A549 (cell line): Measurements from ENCODE around the gene IQGAP2. TPM values are rescaled to one million over a fixed set of nuclear protein-coding genes. Genes with fewer than 3 reads are reported as not detected.

Experiments
- ATAC-seq, 2 experiments: fragments of 200-7000 bp in 1 of 2; fragments of >200 bp in 1 of 2; cut with Nextera tagmentation in 1 of 2; cut with Tn5 transposase in 1 of 2; 3 replicates each; pipeline versions ENCODE4 v1.8.0 to v1.9.1; 2018 to 2020; ENCODE audit warnings: mild to moderate bottlenecking in 1 of 2, moderate library complexity in 1 of 2
- CTCF ChIA-PET: fragments of 300-600 bp; sonication (Branson Sonifier 250); formaldehyde crosslinking; extraction: SDS; loops from one replicate; lab custom pipeline; 2021; ENCODE audit warnings: antibody characterized with exemption, inconsistent platforms; lab: Yijun Ruan, JAX
- POLR2A ChIA-PET: fragments of 350-600 bp; formaldehyde crosslinking; extraction: SDS; loops from one replicate; lab custom pipeline; 2021; ENCODE audit warnings: antibody characterized with exemption, inconsistent platforms; lab: Yijun Ruan, JAX
- DNase-seq, 2 experiments: peaks; one replicate each; pipeline versions ENCODE4 v3.0.0 to v3.0.0-alpha.2; 2011 to 2016; ENCODE audit warnings: low read depth in 1 of 2, low spot score in 1 of 2
- FAIRE-seq: peaks from 2 replicates; lab custom pipeline; 2011; peaks lifted over from hg19 to GRCh38; lab: Jason Lieb, UNC
- H3K27ac ChIP-seq, 2 experiments: fragments of >200 bp; sonication (Bioruptor Twin); formaldehyde crosslinking; 3 replicates each; pipeline ENCODE4 v1.5.1; 2016 to 2017
- H3K4me1 ChIP-seq: fragments of >200 bp; sonication (Bioruptor Twin); formaldehyde crosslinking; 3 replicates; pipeline ENCODE4 v1.6.1; 2016
- H3K4me2 ChIP-seq: fragments of >200 bp; sonication (Bioruptor Twin); formaldehyde crosslinking; 3 replicates; pipeline ENCODE4 v1.6.1; 2016
- H3K4me3 ChIP-seq: fragments of >200 bp; sonication (Bioruptor Twin); formaldehyde crosslinking; 3 replicates; pipeline ENCODE4 v1.5.1; 2016
- H3K9me3 ChIP-seq: fragments of >200 bp; sonication (Bioruptor Twin); formaldehyde crosslinking; 3 replicates; pipeline ENCODE4 v1.6.1; 2016
- CBX8 ChIP-seq: fragments of 200-600 bp; sonication (generic); IDR thresholded peaks from 2 replicates; pipeline ENCODE4 v1.6.1; 2016
- CHD4 ChIP-seq: fragments of 200-600 bp; sonication (generic); IDR thresholded peaks from 2 replicates; pipeline ENCODE4 v1.6.1; 2016; ENCODE audit warnings: antibody characterized with exemption, mild to moderate bottlenecking, borderline replicate concordance
- FOXS1 ChIP-seq: fragments of 250-450 bp; sonication (Bioruptor Pico); IDR thresholded peaks from 2 replicates; pipeline ENCODE4 v1.5.0; 2020; ENCODE audit warnings: mild to moderate bottlenecking, moderate library complexity
- GATA3 ChIP-seq: IDR thresholded peaks from 2 replicates; pipeline ENCODE4 v1.6.1; 2012; ENCODE audit warnings: borderline replicate concordance
- HEYL ChIP-seq: fragments of 250-450 bp; sonication (Bioruptor Pico); IDR thresholded peaks from 2 replicates; pipeline ENCODE4 v1.8.0; 2021; ENCODE audit warnings: mild to moderate bottlenecking, moderate library complexity
- HOXA7 ChIP-seq: fragments of 250-450 bp; sonication (Bioruptor Pico); IDR thresholded peaks from 2 replicates; pipeline ENCODE4 v1.5.0; 2020; ENCODE audit warnings: mild to moderate bottlenecking, moderate library complexity
- JUNB ChIP-seq: fragments of >200 bp; sonication (Bioruptor Twin); formaldehyde crosslinking; IDR thresholded peaks from 2 replicates; pipeline ENCODE4 v1.6.1; 2016
- KDM1A ChIP-seq: fragments of 200-600 bp; sonication (generic); IDR thresholded peaks from 2 replicates; pipeline ENCODE4 v1.6.1; 2016; ENCODE audit warnings: low read depth, mild to moderate bottlenecking
- KDM5A ChIP-seq: fragments of 200-600 bp; sonication (generic); IDR thresholded peaks from 2 replicates; pipeline ENCODE4 v1.6.1; 2016; ENCODE audit warnings: antibody characterized with exemption, mild to moderate bottlenecking
- MYC ChIP-seq: IDR thresholded peaks from 2 replicates; pipeline ENCODE4 v1.6.1; 2012; ENCODE audit warnings: mild to moderate bottlenecking, inconsistent platforms, low read length, improper control_type of control experiment, borderline replicate concordance
- POLR2AphosphoS2 ChIP-seq: conservative IDR thresholded peaks from 2 replicates; pipeline ENCODE4 v1.6.1; 2012; ENCODE audit warnings: low read length, improper control_type of control experiment, inconsistent platforms
- SREBF2 ChIP-seq: fragments of 450-650 bp; IDR thresholded peaks from 2 replicates; pipeline ENCODE4 v1.6.1; 2014; ENCODE audit warnings: mild to moderate bottlenecking, moderate library complexity
- ZSCAN20 ChIP-seq: fragments of 250-450 bp; sonication (Bioruptor Pico); IDR thresholded peaks from 2 replicates; pipeline ENCODE4 v1.8.0; 2022; ENCODE audit warnings: mild to moderate bottlenecking, moderate library complexity
- WGBS: methylation state at CpG from one replicate; pipeline ENCODE4 v1.1.6; 2017; ENCODE audit errors: missing lambda C conversion rate; 5-methylcytosine and 5-hydroxymethylcytosine counted together
- polyA plus RNA-seq, 4 experiments: library from polyadenylated mRNA; depleted of rRNA in 3 of 4; stranded (reverse); fragments of >200 nt; fragmentation: RNase III in 1 of 4; extraction: RNeasy Plus Mini Kit Qiagen cat#74134 plus additional on column Dnase treatment in 1 of 4; gene quantifications; 2 replicates in 3 of 4; 3 replicates in 1 of 4; pipeline ENCODE4 v1.2.3, GENCODE V29; 2011 to 2017
- TF ChIP-seq, protein P1 (sequence below): IDR thresholded peaks from 2 replicates; pipeline ENCODE4 v1.6.1; 2012
- TF ChIP-seq, protein P2 (sequence below): fragments of >200 bp; sonication (Bioruptor Twin); formaldehyde crosslinking; IDR thresholded peaks from 3 replicates; pipeline ENCODE4 v1.5.1; 2016
- TF ChIP-seq, protein P3 (sequence below): fragments of >200 bp; sonication (Bioruptor Twin); formaldehyde crosslinking; IDR thresholded peaks from 3 replicates; pipeline ENCODE4 v1.6.1; 2016
- TF ChIP-seq, protein P4 (sequence below): fragments of 450-650 bp; IDR thresholded peaks from 2 replicates; pipeline ENCODE4 v1.6.1; 2014; ENCODE audit warnings: antibody characterized with exemption
- TF ChIP-seq, protein P5 (sequence below): IDR thresholded peaks from 2 replicates; pipeline ENCODE4 v1.6.1; 2012; ENCODE audit warnings: low read depth, borderline replicate concordance
- TF ChIP-seq, protein P6 (sequence below): fragments of 200-600 bp; sonication (generic); IDR thresholded peaks from 2 replicates; pipeline ENCODE4 v1.6.1; 2016; ENCODE audit warnings: antibody characterized with exemption, mild to moderate bottlenecking, moderate library complexity

Gene IQGAP2
- polyA plus RNA-seq, 2 of the 4 experiments (the other 2 are of a cell fraction) = 5.3 to 10.1 TPM

DNA sequence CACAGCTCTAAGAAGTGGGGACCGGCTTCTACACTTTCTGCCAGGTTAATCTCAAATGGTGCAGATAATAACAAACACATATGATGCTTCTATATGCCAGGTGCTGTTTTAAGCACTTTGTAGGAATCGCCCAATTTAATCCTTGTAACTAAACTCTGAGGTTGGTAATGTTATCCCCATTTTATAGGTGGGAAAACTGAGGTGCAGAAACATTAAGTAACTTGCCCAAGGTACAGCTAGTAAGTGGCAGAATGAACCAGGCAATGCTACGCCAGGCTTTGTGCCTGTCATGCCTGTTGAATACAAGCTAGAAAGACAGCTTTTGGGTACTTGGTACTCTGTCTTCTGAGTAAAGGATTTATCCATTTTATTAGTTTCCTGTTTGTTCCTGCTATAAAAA lies 19.7 kb downstream of the IQGAP2 start:
- POLR2A ChIA-PET = no interaction called here
- DNase-seq (no peak), ATAC-seq (no peak), FAIRE-seq (no peak)
- H3K4me2 ChIP-seq = no peak overlapping the region
- H3K4me1 ChIP-seq = no peaks in the 10 kb centered on the region; the same call in 2 of the 3 replicates
- TF ChIP-seq POLR2AphosphoS2 (no peak), CHD4 (no peak)
- TF ChIP-seq, all 56 proteins: peak for 0
- CTCF ChIA-PET = interaction anchor here (1.0 kb wide), 1 partner anchor 14 kb away, joined by 3 read pairs; no protein-coding TSS in a partner anchor
- Histone ChIP-seq H3K4me3 (no peak overlapping the region), H3K9me3 (no peaks in the 10 kb centered on the region), H3K27ac (no peak overlapping the region)
- WGBS = 60% methylated on average over 3 of the region's 3 CpGs

DNA sequence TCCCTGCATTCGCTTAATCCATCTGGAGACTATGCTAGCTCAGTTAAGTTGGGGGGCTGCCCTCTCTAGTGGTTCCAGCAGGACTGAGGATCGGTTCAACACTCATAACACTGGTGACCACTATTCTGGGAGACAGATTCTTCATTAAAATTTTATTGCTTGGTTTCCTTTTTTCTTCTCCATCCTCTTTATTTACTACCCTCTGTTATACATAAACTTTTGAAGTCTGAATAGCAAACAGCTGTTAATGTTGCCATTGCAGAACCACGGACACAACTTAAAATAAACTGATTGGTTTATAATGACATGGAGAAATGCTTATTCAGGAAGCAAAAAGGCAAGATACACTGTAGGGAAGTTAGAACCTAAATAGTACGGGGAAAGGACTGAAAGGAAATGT lies 22.1 kb downstream of the IQGAP2 start:
- POLR2A ChIA-PET = no interaction called here
- no peak for FAIRE-seq
- TF ChIP-seq, protein P1, sequence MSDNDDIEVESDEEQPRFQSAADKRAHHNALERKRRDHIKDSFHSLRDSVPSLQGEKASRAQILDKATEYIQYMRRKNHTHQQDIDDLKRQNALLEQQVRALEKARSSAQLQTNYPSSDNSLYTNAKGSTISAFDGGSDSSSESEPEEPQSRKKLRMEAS = no peak
- TF ChIP-seq HOXA7 (CRISPR knock-in tag) (no peak), CBX8 (no peak), HEYL (CRISPR knock-in tag) (no peak), FOXS1 (no peak), KDM1A (no peak), ZSCAN20 (CRISPR knock-in tag) (no peak), JUNB (no peak), KDM5A (no peak), POLR2AphosphoS2 (no peak), CHD4 (no peak), SREBF2 (no peak), GATA3 (no peak), MYC (no peak)
- TF ChIP-seq, protein P2, sequence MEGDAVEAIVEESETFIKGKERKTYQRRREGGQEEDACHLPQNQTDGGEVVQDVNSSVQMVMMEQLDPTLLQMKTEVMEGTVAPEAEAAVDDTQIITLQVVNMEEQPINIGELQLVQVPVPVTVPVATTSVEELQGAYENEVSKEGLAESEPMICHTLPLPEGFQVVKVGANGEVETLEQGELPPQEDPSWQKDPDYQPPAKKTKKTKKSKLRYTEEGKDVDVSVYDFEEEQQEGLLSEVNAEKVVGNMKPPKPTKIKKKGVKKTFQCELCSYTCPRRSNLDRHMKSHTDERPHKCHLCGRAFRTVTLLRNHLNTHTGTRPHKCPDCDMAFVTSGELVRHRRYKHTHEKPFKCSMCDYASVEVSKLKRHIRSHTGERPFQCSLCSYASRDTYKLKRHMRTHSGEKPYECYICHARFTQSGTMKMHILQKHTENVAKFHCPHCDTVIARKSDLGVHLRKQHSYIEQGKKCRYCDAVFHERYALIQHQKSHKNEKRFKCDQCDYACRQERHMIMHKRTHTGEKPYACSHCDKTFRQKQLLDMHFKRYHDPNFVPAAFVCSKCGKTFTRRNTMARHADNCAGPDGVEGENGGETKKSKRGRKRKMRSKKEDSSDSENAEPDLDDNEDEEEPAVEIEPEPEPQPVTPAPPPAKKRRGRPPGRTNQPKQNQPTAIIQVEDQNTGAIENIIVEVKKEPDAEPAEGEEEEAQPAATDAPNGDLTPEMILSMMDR = no peak
- TF ChIP-seq, protein P3, sequence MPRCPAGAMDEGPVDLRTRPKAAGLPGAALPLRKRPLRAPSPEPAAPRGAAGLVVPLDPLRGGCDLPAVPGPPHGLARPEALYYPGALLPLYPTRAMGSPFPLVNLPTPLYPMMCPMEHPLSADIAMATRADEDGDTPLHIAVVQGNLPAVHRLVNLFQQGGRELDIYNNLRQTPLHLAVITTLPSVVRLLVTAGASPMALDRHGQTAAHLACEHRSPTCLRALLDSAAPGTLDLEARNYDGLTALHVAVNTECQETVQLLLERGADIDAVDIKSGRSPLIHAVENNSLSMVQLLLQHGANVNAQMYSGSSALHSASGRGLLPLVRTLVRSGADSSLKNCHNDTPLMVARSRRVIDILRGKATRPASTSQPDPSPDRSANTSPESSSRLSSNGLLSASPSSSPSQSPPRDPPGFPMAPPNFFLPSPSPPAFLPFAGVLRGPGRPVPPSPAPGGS = no peak
- TF ChIP-seq, protein P4, sequence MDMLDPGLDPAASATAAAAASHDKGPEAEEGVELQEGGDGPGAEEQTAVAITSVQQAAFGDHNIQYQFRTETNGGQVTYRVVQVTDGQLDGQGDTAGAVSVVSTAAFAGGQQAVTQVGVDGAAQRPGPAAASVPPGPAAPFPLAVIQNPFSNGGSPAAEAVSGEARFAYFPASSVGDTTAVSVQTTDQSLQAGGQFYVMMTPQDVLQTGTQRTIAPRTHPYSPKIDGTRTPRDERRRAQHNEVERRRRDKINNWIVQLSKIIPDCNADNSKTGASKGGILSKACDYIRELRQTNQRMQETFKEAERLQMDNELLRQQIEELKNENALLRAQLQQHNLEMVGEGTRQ = no peak
- TF ChIP-seq, protein P5, sequence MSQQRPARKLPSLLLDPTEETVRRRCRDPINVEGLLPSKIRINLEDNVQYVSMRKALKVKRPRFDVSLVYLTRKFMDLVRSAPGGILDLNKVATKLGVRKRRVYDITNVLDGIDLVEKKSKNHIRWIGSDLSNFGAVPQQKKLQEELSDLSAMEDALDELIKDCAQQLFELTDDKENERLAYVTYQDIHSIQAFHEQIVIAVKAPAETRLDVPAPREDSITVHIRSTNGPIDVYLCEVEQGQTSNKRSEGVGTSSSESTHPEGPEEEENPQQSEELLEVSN = no peak
- TF ChIP-seq, protein P6, sequence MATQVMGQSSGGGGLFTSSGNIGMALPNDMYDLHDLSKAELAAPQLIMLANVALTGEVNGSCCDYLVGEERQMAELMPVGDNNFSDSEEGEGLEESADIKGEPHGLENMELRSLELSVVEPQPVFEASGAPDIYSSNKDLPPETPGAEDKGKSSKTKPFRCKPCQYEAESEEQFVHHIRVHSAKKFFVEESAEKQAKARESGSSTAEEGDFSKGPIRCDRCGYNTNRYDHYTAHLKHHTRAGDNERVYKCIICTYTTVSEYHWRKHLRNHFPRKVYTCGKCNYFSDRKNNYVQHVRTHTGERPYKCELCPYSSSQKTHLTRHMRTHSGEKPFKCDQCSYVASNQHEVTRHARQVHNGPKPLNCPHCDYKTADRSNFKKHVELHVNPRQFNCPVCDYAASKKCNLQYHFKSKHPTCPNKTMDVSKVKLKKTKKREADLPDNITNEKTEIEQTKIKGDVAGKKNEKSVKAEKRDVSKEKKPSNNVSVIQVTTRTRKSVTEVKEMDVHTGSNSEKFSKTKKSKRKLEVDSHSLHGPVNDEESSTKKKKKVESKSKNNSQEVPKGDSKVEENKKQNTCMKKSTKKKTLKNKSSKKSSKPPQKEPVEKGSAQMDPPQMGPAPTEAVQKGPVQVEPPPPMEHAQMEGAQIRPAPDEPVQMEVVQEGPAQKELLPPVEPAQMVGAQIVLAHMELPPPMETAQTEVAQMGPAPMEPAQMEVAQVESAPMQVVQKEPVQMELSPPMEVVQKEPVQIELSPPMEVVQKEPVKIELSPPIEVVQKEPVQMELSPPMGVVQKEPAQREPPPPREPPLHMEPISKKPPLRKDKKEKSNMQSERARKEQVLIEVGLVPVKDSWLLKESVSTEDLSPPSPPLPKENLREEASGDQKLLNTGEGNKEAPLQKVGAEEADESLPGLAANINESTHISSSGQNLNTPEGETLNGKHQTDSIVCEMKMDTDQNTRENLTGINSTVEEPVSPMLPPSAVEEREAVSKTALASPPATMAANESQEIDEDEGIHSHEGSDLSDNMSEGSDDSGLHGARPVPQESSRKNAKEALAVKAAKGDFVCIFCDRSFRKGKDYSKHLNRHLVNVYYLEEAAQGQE = no peak
- no peak overlapping the region for H3K4me3 ChIP-seq
- CTCF ChIA-PET = interaction anchor here (3.1 kb wide), 1 partner anchor 22 kb away, joined by 9 read pairs; the partner anchor contains the start of gene IQGAP2
- no peaks in the 10 kb centered on the region for H3K9me3 ChIP-seq
- WGBS = 61% methylated on average over 4 of the region's 4 CpGs
- ATAC-seq = no peak
- no peak overlapping the region for H3K4me2 ChIP-seq
- DNase-seq = no peak
- no peak overlapping the region for H3K27ac ChIP-seq
- no peaks in the 10 kb centered on the region; the same call in 2 of the 3 replicates for H3K4me1 ChIP-seq
